Gastrocnemius medialis (tissue), 4 donors: Measurements from ENCODE around the gene DVL1. TPM values are rescaled to one million over a fixed set of nuclear protein-coding genes. Genes with fewer than 3 reads are reported as not detected.
A peak's percentile ranks its signal among the peaks of the same experiment; 100 is the strongest.

Source experiments
- ATAC-seq, 2 donors: fragments of 150-250 bp; one replicate each; pipeline ENCODE4 v1.9.1; 2016
- DNase-seq, 2 donors: peaks; one replicate each; pipeline ENCODE4 v3.0.0-alpha.2; 2019
- H3K27ac ChIP-seq, 4 donors: fragments of 200-600 bp; sonication (generic); 1 replicate in 1 of 4; 2 replicates in 3 of 4; pipeline ENCODE4 v1.5.1; 2016 to 2018; ENCODE audit warnings: mild to moderate bottlenecking in 2 of 4, moderate library complexity in 1 of 4
- H3K27me3 ChIP-seq, 3 donors: fragments of 200-600 bp; sonication (generic) in 2 of 3; 1 replicate in 1 of 3; 2 replicates in 2 of 3; pipeline versions ENCODE4 v1.5.1 to v1.6.0; 2016 to 2019; ENCODE audit warnings: mild to moderate bottlenecking in 1 of 3, moderate library complexity in 1 of 3
- H3K36me3 ChIP-seq, 2 donors: fragments of 200-600 bp; sonication (generic) in 1 of 2; one replicate each; pipeline ENCODE4 v1.5.1; 2017 to 2018
- H3K4me1 ChIP-seq, 2 donors: fragments of 200-600 bp; sonication (generic) in 1 of 2; one replicate each; pipeline ENCODE4 v1.5.1; 2016 to 2017; ENCODE audit warnings: mild to moderate bottlenecking in 2 of 2
- H3K4me3 ChIP-seq, 4 donors: fragments of 200-600 bp; sonication (generic) in 3 of 4; 1 replicate in 1 of 4; 2 replicates in 3 of 4; pipeline ENCODE4 v1.5.1; 2016 to 2019; ENCODE audit warnings: mild to moderate bottlenecking in 2 of 4
- H3K9me3 ChIP-seq, 3 donors: fragments of 200-600 bp; sonication (generic) in 2 of 3; 1 replicate in 1 of 3; 2 replicates in 2 of 3; pipeline ENCODE4 v1.5.1; 2016 to 2019
- CTCF ChIP-seq, 5 experiments: fragments of 450-650 bp in 3 of 5; fragments of 200-600 bp in 2 of 5; sonication (generic) in 2 of 5; IDR thresholded peaks in 4 of 5; conservative IDR thresholded peaks in 1 of 5; 1 replicate in 4 of 5; 2 replicates in 1 of 5; pipeline ENCODE4 v1.5.1; 2016 to 2019; ENCODE audit warnings: antibody characterized with exemption in 5 of 5, mild to moderate bottlenecking in 3 of 5, moderate library complexity in 3 of 5
- POLR2A ChIP-seq, 2 donors: fragments of 450-650 bp; IDR thresholded peaks; one replicate each; pipeline ENCODE4 v1.6.1; 2017; ENCODE audit warnings: antibody characterized with exemption in 2 of 2, mild to moderate bottlenecking in 2 of 2, moderate library complexity in 2 of 2
- in situ Hi-C, 4 donors: fragments of 200-750 bp; cut with MboI; loops; one replicate each; pipeline versions ENCODE4 v1.15.0 to v1.8.0; 2017; ENCODE audit warnings: low sequenced_read_pairs in 4 of 4
- intact Hi-C: fragments of 100-400 bp; cut with DNase I; formaldehyde crosslinking; loops from one replicate; pipeline ENCODE4 v1.15.1; 2023; ENCODE audit warnings: low total_unique reads
- total RNA-seq, 4 donors: library from RNA; depleted of rRNA; stranded (reverse); fragments of >200 nt; gene quantifications; one replicate each; pipeline versions ENCODE4 v1.1.0 to v1.2.3, GENCODE V29; 2016

The DVL1 gene
- total RNA-seq, 4 donors from 2014 or later, result 196 to 311 (median 258) TPM

- Histone ChIP-seq H3K9me3 (no peaks in the 10 kb centered on the region), H3K4me1 (peaks cover 38 to 49% of the 10 kb centered on the region in 2 donors), H3K4me3 (peak overlapping the region; percentile 67 to 92 (median 70)), H3K27me3 (no peaks in the 10 kb centered on the region), H3K27ac (peak overlapping the region; percentile 88 to 100 (median 96)), H3K36me3 (peaks cover 0 to 25% of the 10 kb centered on the region in 2 donors)
- ATAC-seq (peak in 1 of 2 donors; percentile 3), DNase-seq (no peak)
- in situ Hi-C loops (no loop called here), intact Hi-C loops (loop anchor here (1.0 to 2.0 kb wide), 4 partner anchors 16 to 66 kb away; partner anchors contain the start of genes AURKAIP1, CPTP and INTS11)
- peak in 1 of 2 donors; percentile 1 for TF ChIP-seq POLR2A (IDR thresholded peaks at IDR 0.05)
- no peak for TF ChIP-seq CTCF (IDR thresholded peaks at IDR 0.05 in 4 of 5, conservative IDR thresholded peaks at IDR 0.05 in 1 of 5)
These were observed 40.4 kb downstream of the DVL1 start for GRCh38 chr1:1308756-1309250.

- intact Hi-C loops, result loop anchor here (1.0 to 2.0 kb wide), 5 partner anchors 17 to 67 kb away; partner anchors contain the start of genes AURKAIP1, CPTP, INTS11 and UBE2J2
- H3K27me3 ChIP-seq, result no peaks in the 10 kb centered on the region
- TF ChIP-seq POLR2A (IDR thresholded peaks at IDR 0.05) (peak in 1 of 2 donors; percentile 47), CTCF (IDR thresholded peaks at IDR 0.05 in 4 of 5, conservative IDR thresholded peaks at IDR 0.05 in 1 of 5) (peak in 3 of 5 experiments; percentile 20 to 51 (median 30))
These were observed 41.1 kb downstream of the DVL1 start, which contains the start of the genes ACAP3 and PUSL1 for GRCh38 chr1:1307923-1308755. Gene ACAP3 (minus strand): TSS chr1:1307930. CDS start chr1:1307815, 115 bp downstream. Gene PUSL1 (plus strand): TSS chr1:1308597. CDS start chr1:1308644, 47 bp downstream.

GRCh38 chr1:1307261-1307922, 41.8 kb downstream of the DVL1 start:
- DNase-seq (no peak), ATAC-seq (peak; percentile 15 to 16)
- TF ChIP-seq CTCF (IDR thresholded peaks at IDR 0.05 in 4 of 5, conservative IDR thresholded peaks at IDR 0.05 in 1 of 5) (no peak), POLR2A (IDR thresholded peaks at IDR 0.05) (peak; percentile 66 to 74)
- Histone ChIP-seq H3K9me3 (no peaks in the 10 kb centered on the region), H3K4me1 (peaks cover 38 to 46% of the 10 kb centered on the region in 2 donors), H3K27me3 (no peaks in the 10 kb centered on the region), H3K27ac (peak overlapping the region; percentile 88 to 100 (median 96)), H3K4me3 (peak overlapping the region; percentile 57 to 92 (median 74)), H3K36me3 (peaks cover 0 to 11% of the 10 kb centered on the region in 2 donors)
- intact Hi-C loops (loop anchor here (2.0 kb wide), 1 partner anchor 35 kb away; the partner anchor contains the start of gene UBE2J2), in situ Hi-C loops (no loop called here)

More at GRCh38 chr1:1307923-1308755, 41.1 kb downstream of the DVL1 start, which contains the start of the genes ACAP3 and PUSL1:
- in situ Hi-C loops, result no loop called here
- Histone ChIP-seq H3K4me3 (peak within 1 kb of the TSS; percentile 67 to 92 (median 75)), H3K9me3 (no peaks in the 10 kb centered on the region), H3K4me1 (peaks cover 38 to 50% of the 10 kb centered on the region in 2 donors), H3K36me3 (peaks cover 0 to 19% of the 10 kb centered on the region in 2 donors), H3K27ac (peak within 1 kb of the TSS; percentile 88 to 100 (median 96))
- peak; percentile 72 to 77 for ATAC-seq
- peak; percentile 73 to 89 for DNase-seq

GRCh38 chr1:1306661-1307260, 42.5 kb downstream of the DVL1 start:
- DNase-seq (no peak), ATAC-seq (no peak)
- Histone ChIP-seq H3K9me3 (no peaks in the 10 kb centered on the region), H3K27me3 (no peaks in the 10 kb centered on the region), H3K4me1 (peaks cover 38 to 46% of the 10 kb centered on the region in 2 donors), H3K27ac (peak overlapping the region; percentile 88 to 100 (median 96)), H3K4me3 (peak overlapping the region; percentile 57 to 92 (median 74)), H3K36me3 (peaks cover 0 to 8% of the 10 kb centered on the region in 2 donors)
- intact Hi-C loops, result loop anchor here (2.0 kb wide), 1 partner anchor 34 kb away; the partner anchor contains the start of gene UBE2J2
- in situ Hi-C loops, result no loop called here
- TF ChIP-seq CTCF (IDR thresholded peaks at IDR 0.05 in 4 of 5, conservative IDR thresholded peaks at IDR 0.05 in 1 of 5), result no peak
- TF ChIP-seq POLR2A (IDR thresholded peaks at IDR 0.05), result no peak
